ENCODE measurements around the gene HCN3. TPM values are rescaled to one million over a fixed set of nuclear protein-coding genes. Genes with fewer than 3 reads are reported as not detected.

HCN3 gene
- total RNA-seq, 1 donor, result 1.4 TPM

DNA sequence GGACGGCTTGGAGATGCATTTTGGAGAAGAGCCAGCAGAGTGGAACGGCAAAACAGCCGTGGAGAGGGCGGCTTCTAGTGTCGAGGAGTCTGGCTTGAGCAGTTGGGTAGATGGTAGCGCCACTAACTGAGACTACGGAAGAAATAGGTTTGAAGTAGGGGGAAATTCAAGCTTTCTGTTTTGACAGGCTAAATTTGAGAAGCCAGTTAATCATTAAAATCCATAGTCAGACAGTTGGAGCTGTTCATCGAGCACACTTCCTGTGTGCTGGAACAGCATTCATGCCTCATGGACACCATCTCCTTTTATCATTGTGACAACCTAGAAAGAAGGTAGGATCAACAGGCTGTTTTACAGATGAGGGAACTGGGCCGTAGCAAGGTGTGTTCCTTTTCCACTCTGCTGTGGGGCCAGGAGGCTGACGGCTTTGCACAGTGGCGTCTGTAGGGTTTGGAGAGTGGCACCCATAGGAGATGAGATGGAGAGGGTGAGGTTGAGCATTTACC is 27.3 kb downstream of the HCN3 start:
- no peak overlapping the region for H3K4me3 ChIP-seq (ENCODE audit: low read depth, low read length)
- no peak for DNase-seq (ENCODE audit: low read depth)
- TF ChIP-seq, protein P1, sequence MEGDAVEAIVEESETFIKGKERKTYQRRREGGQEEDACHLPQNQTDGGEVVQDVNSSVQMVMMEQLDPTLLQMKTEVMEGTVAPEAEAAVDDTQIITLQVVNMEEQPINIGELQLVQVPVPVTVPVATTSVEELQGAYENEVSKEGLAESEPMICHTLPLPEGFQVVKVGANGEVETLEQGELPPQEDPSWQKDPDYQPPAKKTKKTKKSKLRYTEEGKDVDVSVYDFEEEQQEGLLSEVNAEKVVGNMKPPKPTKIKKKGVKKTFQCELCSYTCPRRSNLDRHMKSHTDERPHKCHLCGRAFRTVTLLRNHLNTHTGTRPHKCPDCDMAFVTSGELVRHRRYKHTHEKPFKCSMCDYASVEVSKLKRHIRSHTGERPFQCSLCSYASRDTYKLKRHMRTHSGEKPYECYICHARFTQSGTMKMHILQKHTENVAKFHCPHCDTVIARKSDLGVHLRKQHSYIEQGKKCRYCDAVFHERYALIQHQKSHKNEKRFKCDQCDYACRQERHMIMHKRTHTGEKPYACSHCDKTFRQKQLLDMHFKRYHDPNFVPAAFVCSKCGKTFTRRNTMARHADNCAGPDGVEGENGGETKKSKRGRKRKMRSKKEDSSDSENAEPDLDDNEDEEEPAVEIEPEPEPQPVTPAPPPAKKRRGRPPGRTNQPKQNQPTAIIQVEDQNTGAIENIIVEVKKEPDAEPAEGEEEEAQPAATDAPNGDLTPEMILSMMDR (IDR thresholded peaks at IDR 0.05; ENCODE audit: insufficient read depth, low read length), result no peak

DNA sequence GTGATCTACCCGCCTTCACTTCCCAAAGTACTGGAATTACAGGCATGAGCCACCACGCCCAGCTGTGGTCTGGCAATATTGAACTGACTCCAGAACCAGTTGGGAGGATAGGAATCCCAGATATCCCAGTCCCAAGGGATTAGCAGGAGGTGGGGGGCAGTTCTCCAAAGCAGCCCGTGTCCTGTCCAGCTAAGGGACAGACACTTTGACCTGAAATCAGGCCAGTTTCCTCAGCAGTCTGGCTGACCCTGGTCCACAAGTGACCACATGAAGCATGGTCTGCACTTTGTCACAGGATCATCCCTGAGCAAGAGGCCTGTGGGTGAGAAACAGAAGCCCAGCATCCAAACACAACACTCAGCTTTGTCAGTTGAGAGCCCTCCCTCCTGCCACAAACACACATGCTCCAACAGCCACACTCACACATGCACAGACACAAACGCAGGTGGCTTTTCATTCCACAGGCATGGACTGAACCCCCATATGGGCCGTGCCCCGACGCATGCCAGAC is 28.7 kb downstream of the HCN3 start:
- no peak overlapping the region for H3K4me3 ChIP-seq (ENCODE audit: low read depth, low read length)
- DNase-seq (ENCODE audit: low read depth), result peak; percentile 69
- TF ChIP-seq, protein P1 (IDR thresholded peaks at IDR 0.05; ENCODE audit: insufficient read depth, low read length), result no peak

DNA sequence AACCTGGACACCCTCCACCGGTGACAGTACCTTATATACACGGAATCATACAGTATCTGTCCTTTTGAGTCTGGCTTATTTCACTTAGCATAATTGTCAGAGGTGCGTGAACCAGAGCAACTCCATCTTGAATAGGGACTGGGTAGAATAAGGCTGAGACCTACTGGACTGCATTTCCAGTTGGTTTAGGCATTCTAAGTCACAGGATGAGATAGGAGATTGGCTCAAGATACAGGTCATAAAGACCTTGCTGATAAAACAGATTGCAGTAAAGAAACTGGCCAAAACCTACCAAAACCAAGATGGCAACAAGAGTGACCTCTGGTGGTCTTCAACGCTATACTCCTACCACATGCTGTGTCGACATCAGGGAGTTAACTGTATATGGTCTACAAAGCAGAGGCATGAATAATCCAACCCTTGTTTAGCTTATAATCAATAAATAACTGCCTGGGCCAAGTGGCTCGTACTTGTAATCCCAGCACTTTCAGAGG is 30.0 kb downstream of the HCN3 start:
- TF ChIP-seq, protein P1 (IDR thresholded peaks at IDR 0.05; ENCODE audit: insufficient read depth, low read length), result peak; percentile 51
- no peak overlapping the region for H3K4me3 ChIP-seq (ENCODE audit: low read depth, low read length)
- DNase-seq (ENCODE audit: low read depth), result peak; percentile 73

DNA sequence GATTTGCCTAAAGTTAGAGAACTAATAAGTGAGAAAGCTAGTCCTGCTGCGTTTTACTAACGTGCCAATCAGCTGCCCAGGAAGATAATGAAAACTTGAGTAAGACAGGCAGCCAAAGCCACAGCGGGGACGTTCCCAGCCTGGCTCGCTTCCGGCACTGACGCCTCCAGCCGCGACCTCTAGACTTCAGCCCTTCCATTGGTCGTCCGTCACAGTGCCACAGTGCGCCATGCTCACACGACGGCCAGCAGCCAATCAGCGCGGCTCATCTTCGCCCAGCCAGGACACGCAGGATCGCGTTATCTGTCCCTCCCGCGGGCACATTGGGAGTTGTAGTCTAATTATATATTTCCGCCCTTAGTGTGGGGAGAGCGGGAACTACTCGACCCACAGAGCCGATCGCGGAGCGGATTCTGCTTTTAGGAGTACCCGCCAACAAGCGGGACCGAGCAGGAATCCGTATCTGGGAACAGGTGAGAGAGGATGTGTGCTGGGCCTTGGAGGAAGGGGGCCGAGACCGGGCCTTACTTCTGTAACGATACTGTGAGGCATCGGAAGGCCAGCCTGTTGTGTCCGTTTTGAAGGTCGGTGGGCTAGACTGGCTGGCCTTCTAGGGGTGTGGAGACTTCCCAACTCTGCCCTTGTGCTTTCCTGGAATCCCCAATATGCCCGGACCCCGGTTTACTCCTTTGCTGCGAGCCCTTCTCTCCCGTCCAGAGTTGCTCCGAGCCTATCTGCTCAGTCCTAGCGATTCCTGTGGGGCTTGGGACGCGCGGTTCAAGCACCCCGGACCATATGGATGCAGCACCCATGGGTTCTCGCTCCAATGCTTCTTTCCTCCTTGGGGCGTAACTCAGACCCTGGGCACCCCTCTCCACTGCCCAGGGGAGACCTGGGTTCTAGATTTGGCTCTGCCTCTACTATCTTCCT is 31.5 kb downstream of the HCN3 start, which contains the start of gene FDPS:
Gene FDPS (plus strand): TSS at position 374 of the 930 bp plus-strand sequence. CDS start 924 bp downstream, outside the sequence.
- peak within 1 kb of the TSS; percentile 92 for H3K4me3 ChIP-seq (ENCODE audit: low read depth, low read length)
- DNase-seq (ENCODE audit: low read depth), result peak; percentile 99
- TF ChIP-seq, protein P1 (IDR thresholded peaks at IDR 0.05; ENCODE audit: insufficient read depth, low read length), result no peak

- no peak for DNase-seq (ENCODE audit: low read depth)
- TF ChIP-seq, protein P1 (IDR thresholded peaks at IDR 0.05; ENCODE audit: insufficient read depth, low read length), result no peak
- H3K4me3 ChIP-seq (ENCODE audit: low read depth, low read length), result peak overlapping the region; percentile 92
Measured at GRCh38 chr1:155309423-155310021, 32.3 kb downstream of the HCN3 start.

DNA sequence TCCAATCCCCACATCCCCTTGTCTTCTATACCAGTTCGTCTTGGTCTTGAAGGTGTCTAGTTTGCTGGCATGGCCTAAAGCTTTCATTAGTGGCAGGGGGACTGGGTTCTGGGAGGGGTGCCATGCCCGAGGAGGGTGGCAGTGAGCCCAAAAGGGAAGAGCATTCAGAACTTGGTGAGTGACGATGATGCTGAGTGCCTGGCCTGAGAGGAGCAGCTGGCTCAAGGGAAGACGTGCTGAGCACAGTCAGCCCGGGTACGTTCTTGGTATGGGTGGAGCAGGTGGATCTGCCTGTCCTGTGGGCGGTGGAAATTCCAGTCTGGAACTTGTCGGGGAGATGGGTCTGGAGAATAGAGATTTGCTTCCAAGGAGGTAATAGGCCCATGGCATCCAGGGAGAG is 36.0 kb downstream of the HCN3 start:
- TF ChIP-seq, protein P1 (IDR thresholded peaks at IDR 0.05; ENCODE audit: insufficient read depth, low read length), result no peak
- no peak for DNase-seq (ENCODE audit: low read depth)
- no peak overlapping the region for H3K4me3 ChIP-seq (ENCODE audit: low read depth, low read length)

Data from fibroblast of the aortic adventitia (primary cell).